ENCODE results near the gene KIF25. TPM values are rescaled to one million over a fixed set of nuclear protein-coding genes. Genes with fewer than 3 reads are reported as not detected.

KIF25 gene
- total RNA-seq, 1 experiment from 2014 or later, result 0.59 TPM

DNA sequence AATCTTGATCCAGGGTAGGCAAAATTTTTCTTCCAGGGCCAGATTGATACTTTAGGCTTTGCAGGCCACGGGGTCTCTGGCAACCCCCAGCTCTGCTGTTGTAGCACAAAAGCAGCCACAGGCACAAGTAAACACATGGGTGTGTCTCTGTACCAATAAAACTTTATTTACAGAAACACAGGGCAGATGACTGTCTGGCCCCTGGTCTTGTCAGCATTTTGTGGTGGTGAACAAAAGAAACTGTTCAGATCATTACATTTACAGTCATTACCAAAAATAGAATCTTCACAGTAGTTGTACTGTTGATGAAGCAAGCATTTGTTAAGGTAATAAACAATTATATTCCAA, 45.0 kb upstream of the KIF25 start:
- Histone ChIP-seq H3K23me2 (ENCODE audit: insufficient read length, low read depth, low read length, poor library complexity, severe bottlenecking) (no peaks in the 10 kb centered on the region), H4K5ac (ENCODE audit: insufficient read length, low read depth, low read length) (no peak overlapping the region), H3K79me2 (ENCODE audit: insufficient read depth, low read length) (no peaks in the 10 kb centered on the region), H2BK5ac (ENCODE audit: insufficient read length, low read length) (no peak overlapping the region), H2BK20ac (ENCODE audit: low read depth, low read length, poor library complexity, severe bottlenecking) (no peak overlapping the region), H3K79me1 (ENCODE audit: insufficient read depth, low read depth, low read length, poor library complexity, severe bottlenecking) (peaks cover 3% of the 10 kb centered on the region), H2BK12ac (ENCODE audit: insufficient read length, low read depth, low read length) (no peak overlapping the region), H4K20me1 (ENCODE audit: control insufficient read depth, insufficient read depth, insufficient read length) (no peaks in the 10 kb centered on the region), H3K27me3 (ENCODE audit: insufficient read depth, low read length) (no peaks in the 10 kb centered on the region; the same call in 1 of the 2 replicates), H2AFZ (ENCODE audit: low read length) (no peak overlapping the region), H4K8ac (replicated peaks; ENCODE audit: insufficient read length, low read depth, low read length) (no peak overlapping the region), H3K14ac (ENCODE audit: insufficient read depth, low read length) (no peak overlapping the region), H3K56ac (ENCODE audit: insufficient read length, low read depth, low read length) (no peak overlapping the region), H3K27ac (ENCODE audit: insufficient read length, low read depth, low read length) (no peak overlapping the region), H3K18ac (ENCODE audit: insufficient read length, low read depth, low read length) (no peak overlapping the region), H2AK5ac (ENCODE audit: insufficient read length, low read length) (no peak overlapping the region), H4K91ac (ENCODE audit: insufficient read length, low read depth, low read length) (no peak overlapping the region), H3K4me2 (ENCODE audit: insufficient read depth, insufficient read length, low read length) (no peak overlapping the region), H2BK120ac (ENCODE audit: low read depth, low read length, poor library complexity, severe bottlenecking) (no peak overlapping the region), H3K4me1 (ENCODE audit: insufficient read depth, low read length) (no peaks in the 10 kb centered on the region), H3K9ac (ENCODE audit: extremely low read depth, insufficient read length, low read length) (no peak overlapping the region), H3T11ph (ENCODE audit: low read length) (no peak overlapping the region), H3K23ac (ENCODE audit: insufficient read length, low read depth, low read length) (no peak overlapping the region), H2BK15ac (ENCODE audit: low read depth, low read length) (no peak overlapping the region), H3K9me3 (ENCODE audit: control insufficient read depth, low read depth, low read length) (no peaks in the 10 kb centered on the region), H3K4ac (ENCODE audit: low read depth, low read length) (no peak overlapping the region)
- no peaks in the 10 kb centered on the region for H3K4me1 Mint-ChIP-seq
- no CpG with 5 or more reads among the region's 1 CpG for WGBS (ENCODE audit: extremely low coverage, insufficient read length, low lambda C conversion rate)
- no peak for DNase-seq
- TF ChIP-seq, protein P1, sequence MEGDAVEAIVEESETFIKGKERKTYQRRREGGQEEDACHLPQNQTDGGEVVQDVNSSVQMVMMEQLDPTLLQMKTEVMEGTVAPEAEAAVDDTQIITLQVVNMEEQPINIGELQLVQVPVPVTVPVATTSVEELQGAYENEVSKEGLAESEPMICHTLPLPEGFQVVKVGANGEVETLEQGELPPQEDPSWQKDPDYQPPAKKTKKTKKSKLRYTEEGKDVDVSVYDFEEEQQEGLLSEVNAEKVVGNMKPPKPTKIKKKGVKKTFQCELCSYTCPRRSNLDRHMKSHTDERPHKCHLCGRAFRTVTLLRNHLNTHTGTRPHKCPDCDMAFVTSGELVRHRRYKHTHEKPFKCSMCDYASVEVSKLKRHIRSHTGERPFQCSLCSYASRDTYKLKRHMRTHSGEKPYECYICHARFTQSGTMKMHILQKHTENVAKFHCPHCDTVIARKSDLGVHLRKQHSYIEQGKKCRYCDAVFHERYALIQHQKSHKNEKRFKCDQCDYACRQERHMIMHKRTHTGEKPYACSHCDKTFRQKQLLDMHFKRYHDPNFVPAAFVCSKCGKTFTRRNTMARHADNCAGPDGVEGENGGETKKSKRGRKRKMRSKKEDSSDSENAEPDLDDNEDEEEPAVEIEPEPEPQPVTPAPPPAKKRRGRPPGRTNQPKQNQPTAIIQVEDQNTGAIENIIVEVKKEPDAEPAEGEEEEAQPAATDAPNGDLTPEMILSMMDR (conservative IDR thresholded peaks at IDR 0.05), result no peak
- H3K36me3 Mint-ChIP-seq (ENCODE audit: insufficient read depth in 1 of 3, low read depth in 3 of 3), result peaks cover 44 to 68% (median 66%) of the 10 kb centered on the region in 3 experiments; a peak in 6 of 7 replicates
- no peak overlapping the region for H3K4me3 Mint-ChIP-seq
- no peak overlapping the region for H3K27ac Mint-ChIP-seq
- H3K9me3 Mint-ChIP-seq, result no peaks in the 10 kb centered on the region
- H3K27me3 Mint-ChIP-seq (ENCODE audit: low read depth), result no peaks in the 10 kb centered on the region

All from H9 (cell line).